DOHH2 (cell line): ENCODE measurements around the gene YEATS2.

Experiments
- EZH2phosphoT487 ChIP-seq: fragments of 200-600 bp; sonication (generic); IDR thresholded peaks from 2 replicates; pipeline ENCODE4 v1.6.1; 2017; ENCODE audit warnings: borderline replicate concordance, mild to moderate bottlenecking, antibody characterized with exemption, low read length, moderate library complexity, mixed read lengths
- TF ChIP-seq, protein P1 (sequence below): fragments of 200-600 bp; sonication (generic); IDR thresholded peaks from one replicate; pipeline ENCODE4 v1.5.1; 2014; ENCODE audit warnings: antibody characterized with exemption, mild to moderate bottlenecking, low read depth, low read length; ENCODE audit not compliant: poor library complexity, severe bottlenecking

DNA sequence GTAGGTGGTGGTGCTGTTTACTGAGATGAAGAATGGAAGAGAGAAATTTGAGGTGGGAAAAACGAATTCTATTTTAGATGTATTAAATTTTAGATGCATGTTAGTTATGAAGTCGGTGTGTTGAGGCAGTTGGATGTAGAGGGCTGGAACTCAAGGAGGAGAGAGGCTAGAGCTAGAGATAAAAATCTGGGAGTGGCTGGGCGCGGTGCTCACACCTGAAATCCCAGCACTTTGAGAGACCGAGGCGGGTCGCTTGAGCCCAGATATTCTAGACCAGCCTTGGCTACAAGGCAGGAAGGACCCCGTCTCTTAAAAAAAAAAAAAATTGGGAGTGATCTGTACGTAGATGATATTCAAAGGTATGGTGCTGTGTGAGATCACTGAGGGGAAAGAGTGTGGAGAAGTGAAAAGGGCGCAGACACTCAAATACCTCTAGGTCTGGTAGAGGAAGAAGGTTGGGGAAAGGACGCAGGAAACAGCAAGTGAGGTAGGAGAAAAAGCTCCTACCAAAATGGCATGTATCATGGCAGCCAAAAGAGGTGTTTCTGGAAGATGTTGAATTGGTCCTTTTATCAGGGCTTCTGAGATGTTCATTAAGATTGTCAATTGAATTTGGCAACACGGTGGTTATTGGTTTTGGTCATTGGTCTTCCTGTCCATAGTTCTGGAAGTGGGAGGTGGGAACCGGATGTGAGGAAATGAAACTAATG lies 1.8 kb downstream of the YEATS2 start:
- TF ChIP-seq, protein P1, sequence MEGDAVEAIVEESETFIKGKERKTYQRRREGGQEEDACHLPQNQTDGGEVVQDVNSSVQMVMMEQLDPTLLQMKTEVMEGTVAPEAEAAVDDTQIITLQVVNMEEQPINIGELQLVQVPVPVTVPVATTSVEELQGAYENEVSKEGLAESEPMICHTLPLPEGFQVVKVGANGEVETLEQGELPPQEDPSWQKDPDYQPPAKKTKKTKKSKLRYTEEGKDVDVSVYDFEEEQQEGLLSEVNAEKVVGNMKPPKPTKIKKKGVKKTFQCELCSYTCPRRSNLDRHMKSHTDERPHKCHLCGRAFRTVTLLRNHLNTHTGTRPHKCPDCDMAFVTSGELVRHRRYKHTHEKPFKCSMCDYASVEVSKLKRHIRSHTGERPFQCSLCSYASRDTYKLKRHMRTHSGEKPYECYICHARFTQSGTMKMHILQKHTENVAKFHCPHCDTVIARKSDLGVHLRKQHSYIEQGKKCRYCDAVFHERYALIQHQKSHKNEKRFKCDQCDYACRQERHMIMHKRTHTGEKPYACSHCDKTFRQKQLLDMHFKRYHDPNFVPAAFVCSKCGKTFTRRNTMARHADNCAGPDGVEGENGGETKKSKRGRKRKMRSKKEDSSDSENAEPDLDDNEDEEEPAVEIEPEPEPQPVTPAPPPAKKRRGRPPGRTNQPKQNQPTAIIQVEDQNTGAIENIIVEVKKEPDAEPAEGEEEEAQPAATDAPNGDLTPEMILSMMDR, result no peak
- no peak for TF ChIP-seq EZH2phosphoT487
